Endothelial cell of umbilical vein (primary cell): ENCODE measurements around the gene TMEM114. TPM values are rescaled to one million over a fixed set of nuclear protein-coding genes. Genes with fewer than 3 reads are reported as not detected.

Experiments
- BruUV-seq: library from RNA; stranded (reverse); fragments of 400-500 nt; replicated peaks from 2 replicates; lab custom pipeline; 2021; lab: Mats Ljungman, UMichigan
- CTCF ChIA-PET: fragments of 300-600, 350-600 bp; sonication (Branson Sonifier 250); formaldehyde crosslinking; loops from one replicate; lab custom pipeline; 2021; ENCODE audit warnings: antibody characterized with exemption, inconsistent platforms; lab: Charles Lee
- POLR2A ChIA-PET: fragments of 300-600, 350-600 bp; sonication (Branson Sonifier 250); formaldehyde crosslinking; loops from one replicate; lab custom pipeline; 2021; ENCODE audit warnings: antibody characterized with exemption, inconsistent platforms; lab: Charles Lee
- DNase-seq: peaks from one replicate; pipeline ENCODE4 v3.0.0-alpha.2; 2011; ENCODE audit warnings: low read depth, low spot score
- FAIRE-seq: peaks from 2 replicates; lab custom pipeline; 2011; peaks lifted over from hg19 to GRCh38; lab: Jason Lieb, UNC
- H2AFZ ChIP-seq: 2 replicates; pipeline ENCODE4 v1.6.0; 2012; ENCODE audit warnings: low read depth, low read length, control low read depth, inconsistent platforms
- H3K27ac ChIP-seq: 2 replicates; pipeline ENCODE4 v1.5.1; 2011; ENCODE audit warnings: low read depth, mild to moderate bottlenecking, control low read depth, low read length, moderate library complexity; ENCODE audit not compliant: insufficient read depth
- H3K27me3 ChIP-seq, 2 experiments: 2 replicates each; pipeline versions ENCODE4 v1.6.0 to v1.6.1; 2011; ENCODE audit warnings: low read length in 2 of 2, mixed read lengths in 1 of 2; ENCODE audit not compliant: control insufficient read depth in 2 of 2, insufficient read depth in 2 of 2
- H3K36me3 ChIP-seq, 2 experiments: 2 replicates in 1 of 2; 3 replicates in 1 of 2; pipeline ENCODE4 v1.5.1; 2011; ENCODE audit warnings: low read length in 2 of 2, mild to moderate bottlenecking in 1 of 2, moderate library complexity in 1 of 2; ENCODE audit not compliant: control insufficient read depth in 2 of 2, insufficient read depth in 2 of 2; ENCODE audit errors: extremely low read depth in 1 of 2
- H3K4me1 ChIP-seq: 3 replicates; pipeline ENCODE4 v1.5.1; 2011; ENCODE audit warnings: mild to moderate bottlenecking, low read length; ENCODE audit not compliant: control insufficient read depth, insufficient read depth; ENCODE audit errors: extremely low read depth
- H3K4me2 ChIP-seq: 2 replicates; pipeline ENCODE4 v1.6.1; 2011; ENCODE audit warnings: low read length, control low read depth, mixed read lengths; ENCODE audit not compliant: insufficient read depth
- H3K4me3 ChIP-seq, 3 experiments: fragments of 200-600 bp in 1 of 3; sonication (generic), shearing (Covaris generic) in 1 of 3; replicated peaks in 1 of 3; 2 replicates each; pipeline ENCODE4 v1.5.1; 2011 to 2016; ENCODE audit warnings: control low read depth in 3 of 3, low read length in 3 of 3, mild to moderate bottlenecking in 2 of 3, inconsistent platforms in 1 of 3, low read depth in 1 of 3, moderate library complexity in 1 of 3; ENCODE audit not compliant: insufficient read depth in 1 of 3
- H3K79me2 ChIP-seq: 2 replicates; pipeline ENCODE4 v1.6.0; 2012; ENCODE audit warnings: low read length, inconsistent platforms; ENCODE audit not compliant: control insufficient read depth, insufficient read depth
- H3K9ac ChIP-seq: replicated peaks from 2 replicates; pipeline ENCODE3; 2011; ENCODE audit warnings: low read length, control low read depth; ENCODE audit not compliant: insufficient read depth; ENCODE audit errors: extremely low read depth
- H3K9me1 ChIP-seq: replicated peaks from 3 replicates; pipeline ENCODE4 v1.6.0; 2011; ENCODE audit warnings: mild to moderate bottlenecking, low read length; ENCODE audit not compliant: control insufficient read depth, insufficient read depth; ENCODE audit errors: extremely low read depth
- H3K9me3 ChIP-seq: replicated peaks from 2 replicates; pipeline ENCODE4 v1.5.1; 2012; ENCODE audit warnings: low read length, inconsistent platforms; ENCODE audit not compliant: control insufficient read depth, insufficient read depth
- H4K20me1 ChIP-seq: replicated peaks from 2 replicates; pipeline ENCODE3; 2011; ENCODE audit warnings: mild to moderate bottlenecking, low read length; ENCODE audit not compliant: control insufficient read depth, insufficient read depth; ENCODE audit errors: extremely low read depth
- CTCF ChIP-seq, 2 donors: IDR thresholded peaks; 1 replicate in 1 of 2; 2 replicates in 1 of 2; pipeline ENCODE4 v1.5.1; 2011; ENCODE audit warnings: low read length in 2 of 2, mild to moderate bottlenecking in 2 of 2, moderate library complexity in 2 of 2, control low read depth in 1 of 2, inconsistent platforms in 1 of 2, low read depth in 1 of 2; ENCODE audit not compliant: insufficient read depth in 1 of 2; ENCODE audit errors: extremely low read depth in 1 of 2
- EZH2 ChIP-seq: IDR thresholded peaks from 2 replicates; pipeline ENCODE4 v1.6.1; 2012; ENCODE audit warnings: borderline replicate concordance, low read depth, mild to moderate bottlenecking, moderate library complexity, low read length, inconsistent platforms; ENCODE audit not compliant: severe bottlenecking
- FOS ChIP-seq: IDR thresholded peaks from 2 replicates; pipeline ENCODE4 v1.6.1; 2011; ENCODE audit warnings: mild to moderate bottlenecking, low read length, moderate library complexity, borderline replicate concordance; ENCODE audit not compliant: insufficient read depth
- GATA2 ChIP-seq: IDR thresholded peaks from 2 replicates; pipeline ENCODE4 v1.7.0; 2011; ENCODE audit warnings: low read depth, mild to moderate bottlenecking, moderate library complexity, mixed read lengths, low read length; ENCODE audit not compliant: insufficient read length, insufficient read depth
- JUN ChIP-seq: IDR thresholded peaks from 2 replicates; pipeline ENCODE4 v1.6.1; 2011; ENCODE audit warnings: borderline replicate concordance, low read depth; ENCODE audit not compliant: insufficient read length, insufficient read depth
- MYC ChIP-seq: IDR thresholded peaks from one replicate; pipeline ENCODE4 v1.6.1; 2011; ENCODE audit warnings: mild to moderate bottlenecking, low read depth, low read length
- POLR2A ChIP-seq: IDR thresholded peaks from 2 replicates; pipeline ENCODE4 v1.6.1; 2012; ENCODE audit warnings: low read depth, mild to moderate bottlenecking, control low read depth, low read length
- POLR2AphosphoS5 ChIP-seq: IDR thresholded peaks from 2 replicates; pipeline ENCODE4 v1.6.1; 2012; ENCODE audit warnings: low read depth, mild to moderate bottlenecking, control low read depth, low read length, moderate library complexity; ENCODE audit not compliant: insufficient read depth
- dilution Hi-C: fragments of 300-500 bp; cut with MboI; formaldehyde crosslinking; loops from one replicate; pipeline ENCODE4 v1.15.0; 2019; ENCODE audit warnings: low sequenced_read_pairs; ENCODE audit not compliant: extremely low pct_ligation_motif_present
- intact Hi-C: fragments of 100-400 bp; cut with micrococcal nuclease; formaldehyde crosslinking; loops from one replicate; pipeline ENCODE4 v1.10.0; 2022
- polyA plus RNA-seq, 4 experiments: library from polyadenylated mRNA; depleted of rRNA in 3 of 4; stranded (reverse) in 3 of 4; unstranded in 1 of 4; fragments of >200 nt; gene quantifications; 2 replicates each; pipeline versions ENCODE4 v1.2.1 to v1.2.3, GENCODE V29; 2011 to 2012; ENCODE audit warnings: missing spikeins in 1 of 4
- total RNA-seq: library from RNA; stranded (reverse); gene quantifications from 2 replicates; pipeline ENCODE4 v1.2.3, GENCODE V29; 2021
- TF ChIP-seq, protein P1 (sequence below): IDR thresholded peaks from 2 replicates; pipeline ENCODE4 v1.6.1; 2011; ENCODE audit not compliant: insufficient read depth, insufficient read length

TMEM114 gene
- total and polyA plus RNA-seq, 2 donors (not counting 3 experiments of a cell fraction or from before 2014, with no cell fraction given) = not detected

- FAIRE-seq (no peak), DNase-seq (no peak)
- H3K9me1 ChIP-seq = no peaks in the 10 kb centered on the region
- POLR2A ChIA-PET = no interaction called here
- dilution Hi-C loops (no loop called here), intact Hi-C loops (no loop called here)
- H3K4me2 ChIP-seq = no peak overlapping the region
- TF ChIP-seq GATA2 = no peak
- TF ChIP-seq POLR2A = no peak
- peak; percentile 21 to 22 for TF ChIP-seq CTCF (IDR thresholded peaks at IDR 0.05; ENCODE audit: extremely low read depth in 1 of 2, insufficient read depth in 1 of 2, low read depth in 1 of 2, low read length in 2 of 2)
- CTCF ChIA-PET = interaction anchor here (0.6 to 0.9 kb wide), 2 partner anchors 13 to 24 kb away, joined by 3 read pairs; no protein-coding TSS in a partner anchor
- no peak overlapping the region for H3K9ac ChIP-seq
- H2AFZ ChIP-seq = no peak overlapping the region
- no peaks in the 10 kb centered on the region for H3K4me1 ChIP-seq
- H3K4me3 ChIP-seq = no peak overlapping the region
- BruUV-seq = no TSS peak
- peaks cover 24 to 55% of the 10 kb centered on the region in 2 experiments for H3K36me3 ChIP-seq
- H3K9me3 ChIP-seq = no peaks in the 10 kb centered on the region
- no peaks in the 10 kb centered on the region for H3K79me2 ChIP-seq
- H3K27ac ChIP-seq = no peak overlapping the region
- no peaks in the 10 kb centered on the region for H3K27me3 ChIP-seq
- no peaks in the 10 kb centered on the region for H4K20me1 ChIP-seq
These were observed 44.9 kb upstream of the TMEM114 start for GRCh38 chr16:8634991-8635736.

DNA sequence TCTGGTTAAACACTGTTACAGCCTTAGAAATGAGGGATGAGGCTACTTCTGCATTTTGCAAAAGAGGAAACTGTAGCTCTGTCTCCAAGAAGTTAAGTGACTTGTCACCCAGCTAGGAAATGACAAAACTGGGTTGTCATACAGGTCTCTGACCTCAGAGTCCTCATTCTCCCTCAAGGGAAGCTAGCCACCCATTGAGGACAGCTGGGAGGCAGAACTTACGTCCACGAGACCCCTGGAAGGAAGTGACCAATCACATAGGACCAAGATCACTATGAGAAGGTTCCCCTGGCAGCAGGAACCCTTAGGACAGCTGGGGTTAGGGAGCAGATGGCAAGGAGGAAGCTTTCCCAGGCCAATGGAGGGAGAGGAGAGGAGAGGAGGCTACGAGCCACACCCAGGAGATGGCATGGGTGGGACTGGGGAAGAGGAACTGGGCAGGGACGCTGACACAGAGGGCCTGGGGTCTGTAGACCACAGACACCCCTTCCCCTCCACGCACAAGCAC is 42.4 kb upstream of the TMEM114 start:
- FAIRE-seq (no peak), DNase-seq (no peak)
- H3K27me3 ChIP-seq = no peaks in the 10 kb centered on the region
- no peak overlapping the region for H2AFZ ChIP-seq
- POLR2A ChIA-PET = no interaction called here
- intact Hi-C loops = no loop called here
- H3K27ac ChIP-seq = no peak overlapping the region
- TF ChIP-seq, protein P1, sequence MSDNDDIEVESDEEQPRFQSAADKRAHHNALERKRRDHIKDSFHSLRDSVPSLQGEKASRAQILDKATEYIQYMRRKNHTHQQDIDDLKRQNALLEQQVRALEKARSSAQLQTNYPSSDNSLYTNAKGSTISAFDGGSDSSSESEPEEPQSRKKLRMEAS = no peak
- TF ChIP-seq GATA2 (no peak), CTCF (IDR thresholded peaks at IDR 0.05; ENCODE audit: extremely low read depth in 1 of 2, insufficient read depth in 1 of 2, low read depth in 1 of 2, low read length in 2 of 2) (no peak), FOS (no peak), EZH2 (no peak), POLR2AphosphoS5 (no peak), POLR2A (no peak), JUN (no peak), MYC (no peak)
- H3K4me2 ChIP-seq = no peak overlapping the region
- no peak overlapping the region for H3K4me3 ChIP-seq
- H3K4me1 ChIP-seq = no peaks in the 10 kb centered on the region
- CTCF ChIA-PET = interaction anchor here (1.3 kb wide), 1 partner anchor 247 kb away, joined by 3 read pairs; no protein-coding TSS in a partner anchor
- no peaks in the 10 kb centered on the region for H3K9me1 ChIP-seq
- H3K9ac ChIP-seq = no peak overlapping the region
- H3K9me3 ChIP-seq = no peaks in the 10 kb centered on the region
- peaks cover 28 to 62% of the 10 kb centered on the region in 2 experiments for H3K36me3 ChIP-seq
- no TSS peak for BruUV-seq
- dilution Hi-C loops = no loop called here
- no peaks in the 10 kb centered on the region for H4K20me1 ChIP-seq
- H3K79me2 ChIP-seq = no peaks in the 10 kb centered on the region
